Measurements from ENCODE around the gene MFSD11. TPM values are rescaled to one million over a fixed set of nuclear protein-coding genes. Genes with fewer than 3 reads are reported as not detected.

MFSD11 gene
- total and polyA plus RNA-seq, 2 donors (not counting 3 experiments of a cell fraction or from before 2014, with no cell fraction given): 23.5 to 35.2 TPM

DNA sequence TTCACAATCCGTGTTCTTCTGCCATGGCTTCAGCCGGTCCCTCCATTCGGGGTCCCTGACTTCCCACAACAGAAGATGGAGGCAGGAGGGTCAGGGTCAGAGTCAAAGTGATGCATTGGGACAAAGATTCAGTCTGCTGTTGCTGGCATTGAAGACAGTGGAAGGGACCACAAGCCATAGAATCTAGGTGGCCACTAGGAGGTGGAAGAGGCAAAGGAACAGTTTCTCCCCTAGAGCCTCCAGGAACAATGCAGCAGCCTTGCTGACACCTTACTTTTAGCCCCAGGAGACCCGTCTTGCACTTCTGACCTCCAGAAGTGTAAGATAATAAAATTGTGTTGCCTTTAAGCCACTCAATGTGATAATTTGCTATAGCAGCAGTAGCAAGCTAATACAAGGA, 55.9 kb downstream of the MFSD11 start:
- ChIA-PET POLR2A (no interaction called here), CTCF (interaction anchor here (1.3 to 2.1 kb wide), 2 partner anchors 263 to 273 kb away, joined by 3 to 8 read pairs; no protein-coding TSS in a partner anchor)
- H3K4me2 ChIP-seq (ENCODE audit: insufficient read depth, low read length): no peak overlapping the region
- H3K9me1 ChIP-seq (replicated peaks; ENCODE audit: control insufficient read depth, extremely low read depth, insufficient read depth, low read length): no peaks in the 10 kb centered on the region
- TF ChIP-seq, protein P1, sequence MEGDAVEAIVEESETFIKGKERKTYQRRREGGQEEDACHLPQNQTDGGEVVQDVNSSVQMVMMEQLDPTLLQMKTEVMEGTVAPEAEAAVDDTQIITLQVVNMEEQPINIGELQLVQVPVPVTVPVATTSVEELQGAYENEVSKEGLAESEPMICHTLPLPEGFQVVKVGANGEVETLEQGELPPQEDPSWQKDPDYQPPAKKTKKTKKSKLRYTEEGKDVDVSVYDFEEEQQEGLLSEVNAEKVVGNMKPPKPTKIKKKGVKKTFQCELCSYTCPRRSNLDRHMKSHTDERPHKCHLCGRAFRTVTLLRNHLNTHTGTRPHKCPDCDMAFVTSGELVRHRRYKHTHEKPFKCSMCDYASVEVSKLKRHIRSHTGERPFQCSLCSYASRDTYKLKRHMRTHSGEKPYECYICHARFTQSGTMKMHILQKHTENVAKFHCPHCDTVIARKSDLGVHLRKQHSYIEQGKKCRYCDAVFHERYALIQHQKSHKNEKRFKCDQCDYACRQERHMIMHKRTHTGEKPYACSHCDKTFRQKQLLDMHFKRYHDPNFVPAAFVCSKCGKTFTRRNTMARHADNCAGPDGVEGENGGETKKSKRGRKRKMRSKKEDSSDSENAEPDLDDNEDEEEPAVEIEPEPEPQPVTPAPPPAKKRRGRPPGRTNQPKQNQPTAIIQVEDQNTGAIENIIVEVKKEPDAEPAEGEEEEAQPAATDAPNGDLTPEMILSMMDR (IDR thresholded peaks at IDR 0.05; ENCODE audit: extremely low read depth in 1 of 2, insufficient read depth in 1 of 2, low read depth in 1 of 2, low read length in 2 of 2): peak; percentile 30 to 59
- TF ChIP-seq MAX (IDR thresholded peaks at IDR 0.05; ENCODE audit: insufficient read depth, insufficient read length) (no peak), EZH2 (IDR thresholded peaks at IDR 0.05; ENCODE audit: borderline replicate concordance, low read depth, low read length, severe bottlenecking) (no peak), POLR2A (IDR thresholded peaks at IDR 0.05; ENCODE audit: low read depth, low read length) (no peak), POLR2AphosphoS5 (IDR thresholded peaks at IDR 0.05; ENCODE audit: insufficient read depth, low read depth, low read length) (no peak)
- dilution Hi-C loops (cut with MboI; ENCODE audit: extremely low pct_ligation_motif_present, low sequenced_read_pairs): no loop called here
- H3K27me3 ChIP-seq (ENCODE audit: control insufficient read depth in 2 of 2, insufficient read depth in 2 of 2, low read length in 2 of 2): no peaks in the 10 kb centered on the region
- intact Hi-C loops (cut with micrococcal nuclease): loop anchor here (5.0 kb wide), 2 partner anchors 56 to 74 kb away; partner anchors contain the start of genes MFSD11, MGAT5B and SRSF2
- no peak overlapping the region for H2AFZ ChIP-seq (ENCODE audit: low read depth, low read length)
- H3K9ac ChIP-seq (replicated peaks; ENCODE audit: extremely low read depth, insufficient read depth, low read length): no peak overlapping the region
- no peak overlapping the region for H3K4me3 ChIP-seq (replicated peaks in 1 of 3; ENCODE audit: insufficient read depth in 1 of 3, low read depth in 1 of 3, low read length in 3 of 3)
- DNase-seq (ENCODE audit: low read depth, low spot score) (peak; percentile 26), FAIRE-seq (peak; percentile 81)
- no peaks in the 10 kb centered on the region for H4K20me1 ChIP-seq (replicated peaks; ENCODE audit: control insufficient read depth, extremely low read depth, insufficient read depth, low read length)
- H3K9me3 ChIP-seq (replicated peaks; ENCODE audit: control insufficient read depth, insufficient read depth, low read length): no peaks in the 10 kb centered on the region
- no peaks in the 10 kb centered on the region for H3K79me2 ChIP-seq (ENCODE audit: control insufficient read depth, insufficient read depth, low read length)
- no peaks in the 10 kb centered on the region for H3K36me3 ChIP-seq (ENCODE audit: control insufficient read depth in 2 of 2, extremely low read depth in 1 of 2, insufficient read depth in 2 of 2, low read length in 2 of 2)
- peaks cover 7% of the 10 kb centered on the region for H3K4me1 ChIP-seq (ENCODE audit: control insufficient read depth, extremely low read depth, insufficient read depth, low read length)
- BruUV-seq (replicated peaks): no TSS peak
- H3K27ac ChIP-seq (ENCODE audit: insufficient read depth, low read depth, low read length): no peak overlapping the region

- ChIA-PET CTCF (interaction anchor here (0.6 to 2.1 kb wide), 2 partner anchors 260 to 278 kb away, joined by 3 to 8 read pairs; no protein-coding TSS in a partner anchor), POLR2A (no interaction called here)
- H3K4me3 ChIP-seq (replicated peaks in 1 of 3; ENCODE audit: insufficient read depth in 1 of 3, low read depth in 1 of 3, low read length in 3 of 3): no peak overlapping the region
- dilution Hi-C loops (cut with MboI; ENCODE audit: extremely low pct_ligation_motif_present, low sequenced_read_pairs): no loop called here
- no peak overlapping the region for H2AFZ ChIP-seq (ENCODE audit: low read depth, low read length)
- intact Hi-C loops (cut with micrococcal nuclease): no loop called here
- DNase-seq (ENCODE audit: low read depth, low spot score) (peak; percentile 9), FAIRE-seq (no peak)
- no peak overlapping the region for H3K4me2 ChIP-seq (ENCODE audit: insufficient read depth, low read length)
- no peaks in the 10 kb centered on the region for H3K27me3 ChIP-seq (ENCODE audit: control insufficient read depth in 2 of 2, insufficient read depth in 2 of 2, low read length in 2 of 2)
- H3K9ac ChIP-seq (replicated peaks; ENCODE audit: extremely low read depth, insufficient read depth, low read length): no peak overlapping the region
- no TSS peak for BruUV-seq (replicated peaks)
- no peak overlapping the region for H3K27ac ChIP-seq (ENCODE audit: insufficient read depth, low read depth, low read length)
- no peaks in the 10 kb centered on the region for H4K20me1 ChIP-seq (replicated peaks; ENCODE audit: control insufficient read depth, extremely low read depth, insufficient read depth, low read length)
- H3K36me3 ChIP-seq (ENCODE audit: control insufficient read depth in 2 of 2, extremely low read depth in 1 of 2, insufficient read depth in 2 of 2, low read length in 2 of 2): no peaks in the 10 kb centered on the region
- peaks cover 7% of the 10 kb centered on the region for H3K4me1 ChIP-seq (ENCODE audit: control insufficient read depth, extremely low read depth, insufficient read depth, low read length)
- H3K79me2 ChIP-seq (ENCODE audit: control insufficient read depth, insufficient read depth, low read length): no peaks in the 10 kb centered on the region
- no peaks in the 10 kb centered on the region for H3K9me3 ChIP-seq (replicated peaks; ENCODE audit: control insufficient read depth, insufficient read depth, low read length)
- TF ChIP-seq MAX (IDR thresholded peaks at IDR 0.05; ENCODE audit: insufficient read depth, insufficient read length) (no peak), POLR2A (IDR thresholded peaks at IDR 0.05; ENCODE audit: low read depth, low read length) (no peak), JUN (IDR thresholded peaks at IDR 0.05; ENCODE audit: borderline replicate concordance, insufficient read depth, insufficient read length, low read depth) (no peak), GATA2 (IDR thresholded peaks at IDR 0.05; ENCODE audit: insufficient read depth, insufficient read length, low read depth, low read length) (no peak), FOS (IDR thresholded peaks at IDR 0.05; ENCODE audit: borderline replicate concordance, insufficient read depth, low read length) (no peak), EZH2 (IDR thresholded peaks at IDR 0.05; ENCODE audit: borderline replicate concordance, low read depth, low read length, severe bottlenecking) (no peak), MYC (IDR thresholded peaks at IDR 0.05; ENCODE audit: low read depth, low read length) (no peak), POLR2AphosphoS5 (IDR thresholded peaks at IDR 0.05; ENCODE audit: insufficient read depth, low read depth, low read length) (no peak)
- TF ChIP-seq, protein P1 (IDR thresholded peaks at IDR 0.05; ENCODE audit: extremely low read depth in 1 of 2, insufficient read depth in 1 of 2, low read depth in 1 of 2, low read length in 2 of 2): no peak
- no peaks in the 10 kb centered on the region for H3K9me1 ChIP-seq (replicated peaks; ENCODE audit: control insufficient read depth, extremely low read depth, insufficient read depth, low read length)
Measured at GRCh38 chr17:76796081-76796480, 58.2 kb downstream of the MFSD11 start.
